M059J (cell line): ENCODE data around the gene CTPS2. TPM values are rescaled to one million over a fixed set of nuclear protein-coding genes. Genes with fewer than 3 reads are reported as not detected.

Source experiments
- DNase-seq: peaks from one replicate; pipeline ENCODE4 v3.0.0-alpha.2; 2012; ENCODE audit warnings: low read depth
- total RNA-seq: library from RNA; depleted of rRNA; stranded (reverse); fragments of >200 nt; shearing (Covaris generic); gene quantifications from 2 replicates; pipeline ENCODE4 v1.2.3, GENCODE V29; 2014

CTPS2 gene
- total RNA-seq, 1 experiment from 2014 or later = 14.1 TPM

DNA sequence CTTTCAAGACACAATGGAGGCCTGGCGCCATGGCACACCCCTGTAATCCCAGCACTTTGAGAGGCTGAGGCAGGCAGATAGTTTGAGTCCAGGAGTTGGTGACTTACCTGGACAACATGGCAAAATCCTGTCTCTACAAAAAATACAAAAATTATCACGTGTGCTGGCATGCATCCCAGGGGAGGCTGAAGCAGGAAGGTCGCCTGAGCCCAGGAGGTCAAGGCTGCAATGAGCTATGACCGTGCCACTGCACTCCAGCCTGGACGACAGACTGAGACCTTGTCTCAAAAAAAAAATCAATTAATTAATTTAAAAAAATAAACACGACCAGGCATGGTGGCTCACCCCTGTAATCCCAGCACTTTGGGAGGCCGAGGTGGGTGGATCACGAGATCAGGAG, 2.0 kb upstream of the CTPS2 start:
- DNase-seq = no peak

- no peak for DNase-seq
Observed at GRCh38 chrX:16711893-16712547, 449 bp downstream of the CTPS2 start.

DNA sequence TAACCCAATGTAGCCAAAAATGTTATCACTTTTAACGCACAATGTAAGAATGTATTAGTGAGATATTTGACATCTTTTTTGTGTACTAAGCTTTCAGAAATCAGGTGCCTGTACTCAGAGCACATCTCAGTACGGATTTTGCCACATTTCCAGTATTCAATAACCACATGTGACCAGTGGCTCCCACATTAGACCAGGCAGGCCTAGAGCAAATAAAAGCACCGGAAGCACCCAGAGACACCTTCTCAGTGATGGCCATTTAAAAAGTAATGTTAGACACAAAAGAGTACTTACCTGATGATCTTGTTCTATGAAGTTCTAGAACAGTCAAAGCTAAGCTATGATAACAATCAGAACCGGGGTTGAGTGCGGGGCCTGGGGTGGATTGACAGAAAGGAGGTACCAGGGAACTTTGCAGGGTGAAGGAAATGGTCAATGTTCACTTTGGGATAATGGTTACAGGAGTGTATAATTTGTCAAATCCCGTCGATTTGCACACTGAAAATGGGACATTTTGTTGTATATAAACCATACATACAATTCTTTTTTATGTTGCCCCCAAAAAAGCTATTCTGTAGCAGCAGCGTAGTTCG, 1.2 kb downstream of the CTPS2 start:
- DNase-seq = no peak

- DNase-seq = no peak
Observed at GRCh38 chrX:16708016-16708415, 4.5 kb downstream of the CTPS2 start.

DNA sequence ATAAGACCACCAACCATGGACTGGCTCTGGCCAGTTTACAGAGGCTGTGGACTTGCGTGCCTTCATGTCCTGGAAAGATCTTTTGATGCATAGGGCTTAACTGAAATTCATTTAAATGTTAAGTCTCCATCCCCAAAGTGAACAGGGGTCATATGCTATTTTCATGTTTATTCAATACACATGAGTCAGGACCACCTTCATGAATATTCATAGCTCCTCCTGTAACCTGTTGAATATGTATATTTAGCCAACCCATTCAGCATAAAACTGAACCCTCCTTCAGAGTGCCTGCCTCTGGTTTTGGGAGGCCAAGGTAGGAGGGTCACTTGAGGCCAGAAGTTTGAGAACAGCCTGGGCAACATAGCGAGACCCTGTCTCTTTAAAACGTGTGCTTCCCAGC, 7.1 kb downstream of the CTPS2 start:
- no peak for DNase-seq

GRCh38 chrX:16702700-16703599, 9.5 kb downstream of the CTPS2 start:
- DNase-seq = no peak

- DNase-seq = no peak
Observed at GRCh38 chrX:16700734-16701133, 11.7 kb downstream of the CTPS2 start.

- no peak for DNase-seq
Observed at GRCh38 chrX:16699389-16699788, 13.1 kb downstream of the CTPS2 start.

DNA sequence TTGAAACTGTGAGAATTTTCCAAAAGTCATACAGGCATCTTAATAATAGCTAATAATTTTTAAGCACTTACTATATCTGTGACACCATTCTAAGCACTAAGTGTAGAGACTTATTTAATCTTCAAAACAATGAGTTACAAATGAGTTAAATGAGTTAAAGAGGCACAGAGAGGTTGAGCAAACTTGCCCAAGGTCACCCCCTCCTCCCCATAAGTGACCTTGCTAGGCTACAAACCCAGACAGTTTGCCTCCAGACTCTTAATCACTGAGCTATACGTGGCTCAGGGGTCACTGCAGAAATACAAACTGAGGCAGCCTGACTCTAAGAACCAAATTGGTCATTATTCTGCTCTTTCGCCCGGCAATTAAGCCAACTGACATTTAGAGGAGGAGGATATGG, 15.5 kb downstream of the CTPS2 start:
- DNase-seq = no peak

DNA sequence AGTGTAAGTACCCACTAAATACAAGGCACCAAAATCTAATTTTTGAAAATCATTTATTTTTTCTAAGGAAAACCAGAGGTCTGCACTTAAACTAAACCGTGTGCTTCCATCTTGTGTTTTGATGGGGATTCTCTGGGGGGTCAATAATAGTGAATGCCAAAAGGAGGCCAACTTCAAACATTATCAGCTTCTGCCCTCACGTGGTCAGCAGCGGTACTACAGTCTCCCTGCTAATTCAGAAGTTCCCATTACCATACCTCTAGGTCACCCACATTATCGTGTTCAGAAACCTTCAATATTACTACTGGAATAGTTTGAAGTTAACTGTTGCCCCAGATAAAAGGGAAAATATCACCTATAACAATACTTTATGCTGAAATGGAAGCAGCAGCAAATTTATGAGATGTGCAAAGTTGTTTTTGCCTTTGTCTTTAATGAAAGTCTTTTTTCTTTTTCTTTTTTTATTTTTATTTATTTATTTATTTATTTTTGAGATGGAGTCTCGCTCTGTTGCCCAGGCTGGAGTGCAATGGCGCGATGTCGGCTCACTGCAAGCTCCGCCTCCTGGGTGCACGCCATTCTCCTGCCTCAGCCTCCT, 17.3 kb downstream of the CTPS2 start:
- peak; percentile 47 for DNase-seq

- DNase-seq = peak; percentile 74
Observed at GRCh38 chrX:16687514-16687913, 25.0 kb downstream of the CTPS2 start.

- no peak for DNase-seq
Observed at GRCh38 chrX:16683007-16683664, 29.3 kb downstream of the CTPS2 start.

- DNase-seq = no peak
Observed at GRCh38 chrX:16678689-16679088, 33.8 kb downstream of the CTPS2 start.

- peak; percentile 58 for DNase-seq
Observed at GRCh38 chrX:16671005-16671404, 41.5 kb downstream of the CTPS2 start.

DNA sequence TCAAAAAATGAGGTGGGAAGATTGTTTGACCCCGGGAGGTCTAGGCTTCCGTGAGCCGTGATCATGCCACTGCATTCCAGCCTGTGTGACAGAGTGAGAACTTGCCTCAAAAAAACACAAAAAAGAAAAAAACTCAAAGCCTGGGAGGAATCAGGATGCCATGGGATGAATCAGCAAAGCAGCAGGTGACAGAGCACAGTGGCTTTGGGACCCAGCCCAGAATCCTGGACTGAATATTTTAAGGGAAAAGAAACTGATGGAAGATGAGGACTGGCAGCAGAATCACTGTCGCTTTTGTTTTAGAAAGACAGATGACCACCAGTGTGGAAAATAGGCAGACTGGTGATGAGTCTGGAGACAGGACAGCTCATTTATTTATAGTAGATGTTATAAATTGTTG, 45.9 kb downstream of the CTPS2 start:
- peak; percentile 86 for DNase-seq

- peak; percentile 43 for DNase-seq
Observed at GRCh38 chrX:16665089-16665488, 47.4 kb downstream of the CTPS2 start.

DNA sequence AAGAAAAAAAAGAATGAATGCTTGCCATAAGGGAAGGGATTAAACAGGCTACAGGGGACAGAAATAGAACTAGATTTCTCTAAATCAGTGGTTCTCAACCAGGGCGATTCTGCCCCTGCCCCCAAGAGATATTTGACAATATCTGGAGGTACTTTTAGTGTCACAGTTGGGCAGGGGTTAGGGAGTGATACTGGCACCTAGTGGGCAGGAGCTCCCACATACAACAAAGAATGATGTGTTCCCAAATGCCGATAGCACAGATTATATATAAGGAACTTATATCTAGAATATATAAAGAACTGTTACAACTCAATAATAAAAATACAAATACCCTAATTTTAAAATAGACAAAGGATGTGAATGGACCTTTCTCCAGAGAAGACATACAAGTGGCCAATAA, 47.8 kb downstream of the CTPS2 start:
- DNase-seq = no peak

DNA sequence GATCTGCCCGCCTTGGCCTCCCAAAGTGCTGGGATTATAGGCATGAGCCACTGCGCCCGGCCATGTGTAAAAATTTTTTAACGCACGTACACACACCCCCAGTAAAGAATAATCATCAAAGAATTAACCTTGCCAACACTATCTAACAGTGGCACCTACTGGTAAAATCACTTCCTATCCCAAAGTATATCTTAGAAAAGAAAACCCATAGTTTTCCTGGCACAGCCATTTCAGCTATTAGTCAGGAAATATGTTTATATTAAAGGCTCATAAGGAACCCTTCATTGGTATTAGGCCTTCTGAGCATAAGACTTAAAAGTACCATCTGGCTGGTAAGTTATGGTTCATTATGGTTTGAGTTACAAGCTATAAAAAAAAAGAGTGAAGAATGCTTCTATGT, 48.4 kb downstream of the CTPS2 start:
- no peak for DNase-seq

- no peak for DNase-seq
Observed at GRCh38 chrX:16662402-16662801, 50.1 kb downstream of the CTPS2 start.

- no peak for DNase-seq
Observed at GRCh38 chrX:16661495-16661894, 51.0 kb downstream of the CTPS2 start.

- DNase-seq = peak; percentile 15
Observed at GRCh38 chrX:16659321-16659720, 53.1 kb downstream of the CTPS2 start.

DNA sequence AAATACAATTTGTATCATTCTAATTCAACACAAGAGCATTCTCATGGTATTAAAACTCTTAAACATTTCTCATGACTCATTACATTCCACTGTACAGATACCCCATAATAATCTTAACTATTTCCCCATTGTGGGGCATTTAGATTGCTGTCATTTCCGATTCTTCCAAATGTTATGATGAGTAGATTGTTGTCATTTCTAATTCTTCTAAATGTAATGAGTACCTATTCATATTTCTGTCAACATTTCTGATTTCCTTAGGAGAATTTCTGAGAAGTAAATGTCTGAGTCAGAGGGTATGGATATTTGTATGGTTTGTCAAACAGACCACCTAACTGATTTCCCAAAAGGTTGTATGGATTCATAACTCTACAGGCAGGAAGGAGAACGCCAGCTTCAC, 54.2 kb downstream of the CTPS2 start:
- peak; percentile 44 for DNase-seq
